HepG2 (cell line): ENCODE measurements around the gene PFDN5. TPM values are rescaled to one million over a fixed set of nuclear protein-coding genes. Genes with fewer than 3 reads are reported as not detected.

Experiments used
- AGO2 ChIP-seq: fragments of 200-400 bp; formaldehyde crosslinking; optimal IDR thresholded peaks from 2 replicates; pipeline ENCODE3; 2017; ENCODE audit warnings: mild to moderate bottlenecking, low read depth, low read length, moderate library complexity
- CSRNP1 ChIP-seq: sonication (generic); formaldehyde crosslinking; IDR thresholded peaks from 2 replicates; pipeline ENCODE4 v1.8.1; 2023; ENCODE audit warnings: mild to moderate bottlenecking, missing genetic modification reagents
- E2F1 ChIP-seq: sonication (generic); formaldehyde crosslinking; IDR thresholded peaks from 2 replicates; pipeline ENCODE4 v1.5.0; 2020; ENCODE audit warnings: missing genetic modification reagents
- HCFC1 ChIP-seq: fragments of 150-350 bp; IDR thresholded peaks from 2 replicates; pipeline ENCODE4 v1.6.1; 2014; ENCODE audit warnings: low read depth, low read length
- HMGXB3 ChIP-seq: sonication (generic); formaldehyde crosslinking; IDR thresholded peaks from 2 replicates; pipeline ENCODE4 v1.4.0; 2020; ENCODE audit warnings: missing genetic modification reagents, borderline replicate concordance
- IKZF5 ChIP-seq: IDR thresholded peaks from 2 replicates; pipeline ENCODE4 v1.6.1; 2018; ENCODE audit warnings: missing genetic modification reagents, mild to moderate bottlenecking, missing compliant biosample characterization
- PCBP1 ChIP-seq: fragments of 200-400 bp; formaldehyde crosslinking; IDR thresholded peaks from 2 replicates; pipeline ENCODE4 v1.6.1; 2017; ENCODE audit warnings: mild to moderate bottlenecking, low read depth, low read length, borderline replicate concordance
- PHF21A ChIP-seq: sonication (generic); formaldehyde crosslinking; IDR thresholded peaks from 2 replicates; pipeline ENCODE4 v1.5.0; 2020; ENCODE audit warnings: mild to moderate bottlenecking, missing genetic modification reagents
- REL ChIP-seq: sonication (generic); formaldehyde crosslinking; conservative IDR thresholded peaks from 2 replicates; pipeline ENCODE4 v1.8.0; 2022; ENCODE audit warnings: mild to moderate bottlenecking, missing genetic modification reagents, moderate library complexity
- RFXANK ChIP-seq: IDR thresholded peaks from 2 replicates; pipeline ENCODE4 v1.6.1; 2016
- TOE1 ChIP-seq: sonication (generic); formaldehyde crosslinking; IDR thresholded peaks from 2 replicates; pipeline ENCODE4 v1.4.0; 2020; ENCODE audit warnings: mild to moderate bottlenecking, missing genetic modification reagents
- ZBTB43 ChIP-seq: sonication (generic); formaldehyde crosslinking; conservative IDR thresholded peaks from 2 replicates; pipeline ENCODE4 v1.4.0; 2020; ENCODE audit warnings: missing genetic modification reagents
- ZNF512B ChIP-seq: sonication (generic); formaldehyde crosslinking; IDR thresholded peaks from 2 replicates; pipeline ENCODE4 v1.5.1; 2020; ENCODE audit warnings: missing genetic modification reagents, mild to moderate bottlenecking, borderline replicate concordance
- ZNF782 ChIP-seq: sonication (generic); formaldehyde crosslinking; IDR thresholded peaks from 2 replicates; pipeline ENCODE4 v1.4.0; 2020; ENCODE audit warnings: missing genetic modification reagents, mild to moderate bottlenecking, borderline replicate concordance
- ZNF841 ChIP-seq: sonication (generic); formaldehyde crosslinking; IDR thresholded peaks from 2 replicates; pipeline ENCODE4 v1.8.1; 2023; ENCODE audit warnings: missing genetic modification reagents, borderline replicate concordance
- polyA plus RNA-seq, 8 experiments: library from polyadenylated mRNA; depleted of rRNA in 3 of 8; stranded (reverse) in 7 of 8; unstranded in 1 of 8; fragments of >200 nt; fragmentation: Illumina TruSeq in 4 of 8; extraction: Trizol in 4 of 8; gene quantifications; 2 replicates each; pipeline versions ENCODE4 v1.2.1 to v1.2.3, GENCODE V29; 2011 to 2016; ENCODE audit warnings: low read depth in 4 of 8, missing spikeins in 1 of 8, mixed read lengths in 1 of 8; ENCODE audit not compliant: insufficient read depth in 1 of 8
- total RNA-seq, 5 experiments: library from RNA; depleted of rRNA; stranded (reverse); fragments of >200 nt; fragmentation: Illumina TruSeq; extraction: Trizol; gene quantifications; 2 replicates each; pipeline ENCODE4 v1.2.3, GENCODE V29; 2016; ENCODE audit warnings: low read depth in 1 of 5

Gene PFDN5
- total and polyA plus RNA-seq, 2 of the 13 experiments (the other 11 are each of a cell fraction or from before 2014, with no cell fraction given) = 449 to 462 TPM

GRCh38 chr12:53344824-53345485 lies 49.6 kb downstream of the PFDN5 start (continued):
- TF ChIP-seq TOE1 (CRISPR knock-in tag) = no peak
- no peak for TF ChIP-seq ZNF512B (CRISPR knock-in tag)
- no peak for TF ChIP-seq REL (CRISPR knock-in tag)
- no peak for TF ChIP-seq IKZF5
- TF ChIP-seq E2F1 (CRISPR knock-in tag) = no peak
- TF ChIP-seq ZNF841 = no peak
- TF ChIP-seq RFXANK (CRISPR knock-in tag) = no peak
- no peak for TF ChIP-seq AGO2
- TF ChIP-seq PCBP1 = no peak
- no peak for TF ChIP-seq HMGXB3 (CRISPR knock-in tag)
- TF ChIP-seq CSRNP1 (CRISPR knock-in tag) = no peak
- no peak for TF ChIP-seq HCFC1
- TF ChIP-seq ZNF782 (CRISPR knock-in tag) = no peak
- no peak for TF ChIP-seq ZBTB43 (CRISPR knock-in tag)
- no peak for TF ChIP-seq PHF21A (CRISPR knock-in tag)
